ENCODE data around the gene SYNGR2. TPM values are rescaled to one million over a fixed set of nuclear protein-coding genes. Genes with fewer than 3 reads are reported as not detected.

Gene SYNGR2
- total RNA-seq, 1 donor from 2014 or later: 206 TPM

- ATAC-seq: no peak
- Histone ChIP-seq H3K27me3 (no peaks in the 10 kb centered on the region), H3K9me3 (no peaks in the 10 kb centered on the region), H3K4me1 (peaks cover under 1% of the 10 kb centered on the region), H3K4me3 (no peak overlapping the region), H3K36me3 (no peaks in the 10 kb centered on the region), H3K27ac (no peak overlapping the region)
- no peak for TF ChIP-seq CTCF (IDR thresholded peaks at IDR 0.05)
- no peak for DNase-seq
- intact Hi-C loops (cut with DNase I): no loop called here
Observed at GRCh38 chr17:78219396-78220150, 51.2 kb downstream of the SYNGR2 start.

Other genes with a start within 250 kb of the SYNGR2 start
- 21.7 TPM for gene TNRC6C, start 209.9 kb upstream of the SYNGR2 start, total RNA-seq
- 176 TPM for gene TMC6, start 39.8 kb upstream of the SYNGR2 start, total RNA-seq
- 26.6 TPM for gene TMC8, start 37.8 kb upstream of the SYNGR2 start, total RNA-seq
- gene C17orf99, start 22.2 kb upstream of the SYNGR2 start, total RNA-seq: not detected
- gene TK1, start 18.5 kb downstream of the SYNGR2 start, total RNA-seq: 3.3 TPM
- 32.5 TPM for gene AFMID, start 18.8 kb downstream of the SYNGR2 start, total RNA-seq
- gene BIRC5, start 45.7 kb downstream of the SYNGR2 start, total RNA-seq: 1.1 TPM
- not detected for gene TMEM235, start 63.0 kb downstream of the SYNGR2 start, total RNA-seq
- gene SOCS3, start 191.5 kb downstream of the SYNGR2 start, total RNA-seq: 82.0 TPM
- gene PGS1, start 210.1 kb downstream of the SYNGR2 start, total RNA-seq: 95.5 TPM